MM.1S (cell line): ENCODE measurements around the gene SNX9.

ENCODE experiments used
- DNase-seq: peaks from one replicate; pipeline ENCODE4 v3.0.0-alpha.2; 2015
- H2AFZ ChIP-seq: fragments of 300-600 bp; sonication (generic); 2 replicates; pipeline ENCODE4 v1.6.0; 2016; ENCODE audit warnings: antibody characterized with exemption, low read length
- H3F3A ChIP-seq: fragments of 300-600 bp; sonication (generic); 2 replicates; pipeline ENCODE4 v1.6.1; 2016; ENCODE audit warnings: mild to moderate bottlenecking, antibody characterized with exemption, low read length, moderate library complexity, mixed read lengths; ENCODE audit not compliant: insufficient read depth
- H3K27ac ChIP-seq: fragments of 300-600 bp; sonication (generic); 2 replicates; pipeline ENCODE4 v1.5.1; 2016; ENCODE audit warnings: mild to moderate bottlenecking, low read length
- H3K27me3 ChIP-seq: fragments of 300-600 bp; sonication (generic); replicated peaks from 2 replicates; pipeline ENCODE4 v1.6.0; 2016; ENCODE audit warnings: low read length; ENCODE audit not compliant: insufficient read depth
- H3K36me3 ChIP-seq: fragments of 300-600 bp; sonication (generic); replicated peaks from 2 replicates; pipeline ENCODE4 v1.6.1; 2016; ENCODE audit warnings: mild to moderate bottlenecking, low read length, mixed read lengths; ENCODE audit not compliant: insufficient read depth
- H3K4me1 ChIP-seq: fragments of 300-600 bp; sonication (generic); 2 replicates; pipeline ENCODE4 v1.6.1; 2016; ENCODE audit warnings: low read length, mixed read lengths
- H3K4me2 ChIP-seq: fragments of 300-600 bp; sonication (generic); 2 replicates; pipeline ENCODE4 v1.6.0; 2016; ENCODE audit warnings: low read depth, low read length
- H3K4me3 ChIP-seq: fragments of 300-600 bp; sonication (generic); 2 replicates; pipeline ENCODE4 v1.5.1; 2016; ENCODE audit warnings: low read length, mixed read lengths
- H3K79me2 ChIP-seq: fragments of 300-600 bp; sonication (generic); 2 replicates; pipeline ENCODE4 v1.6.1; 2016; ENCODE audit warnings: mixed run types, low read length, mixed read lengths
- H3K9ac ChIP-seq: fragments of 300-600 bp; sonication (generic); 2 replicates; pipeline ENCODE4 v1.6.1; 2016; ENCODE audit warnings: low read length, mixed read lengths
- H3K9me2 ChIP-seq: fragments of 300-600 bp; sonication (generic); replicated peaks from 2 replicates; pipeline ENCODE4 v1.6.1; 2016; ENCODE audit warnings: mild to moderate bottlenecking, low read length, mixed read lengths; ENCODE audit not compliant: insufficient read depth
- H3K9me3 ChIP-seq: fragments of 300-600 bp; sonication (generic); replicated peaks from 2 replicates; pipeline ENCODE4 v1.6.1; 2016; ENCODE audit warnings: mild to moderate bottlenecking, low read length, mixed read lengths; ENCODE audit not compliant: insufficient read depth
- H4K20me1 ChIP-seq: fragments of 300-600 bp; sonication (generic); 2 replicates; pipeline ENCODE4 v1.6.1; 2016; ENCODE audit warnings: mild to moderate bottlenecking, low read length, moderate library complexity, mixed read lengths; ENCODE audit not compliant: insufficient read depth
- EZH2 ChIP-seq: fragments of 300-600 bp; sonication (generic); optimal IDR thresholded peaks from 2 replicates; pipeline ENCODE3; 2017; ENCODE audit warnings: low read depth, mild to moderate bottlenecking, antibody characterized with exemption, low read length, mixed read lengths
- EZH2phosphoT487 ChIP-seq: fragments of 300-600 bp; sonication (generic); IDR thresholded peaks from 2 replicates; pipeline ENCODE4 v1.6.1; 2018; ENCODE audit warnings: antibody characterized with exemption, low read length
- TF ChIP-seq, protein P1 (sequence below): fragments of 300-600 bp; sonication (generic); IDR thresholded peaks from 2 replicates; pipeline ENCODE4 v1.5.1; 2016; ENCODE audit warnings: antibody characterized with exemption, low read length, mixed read lengths

SNX9 gene

DNA sequence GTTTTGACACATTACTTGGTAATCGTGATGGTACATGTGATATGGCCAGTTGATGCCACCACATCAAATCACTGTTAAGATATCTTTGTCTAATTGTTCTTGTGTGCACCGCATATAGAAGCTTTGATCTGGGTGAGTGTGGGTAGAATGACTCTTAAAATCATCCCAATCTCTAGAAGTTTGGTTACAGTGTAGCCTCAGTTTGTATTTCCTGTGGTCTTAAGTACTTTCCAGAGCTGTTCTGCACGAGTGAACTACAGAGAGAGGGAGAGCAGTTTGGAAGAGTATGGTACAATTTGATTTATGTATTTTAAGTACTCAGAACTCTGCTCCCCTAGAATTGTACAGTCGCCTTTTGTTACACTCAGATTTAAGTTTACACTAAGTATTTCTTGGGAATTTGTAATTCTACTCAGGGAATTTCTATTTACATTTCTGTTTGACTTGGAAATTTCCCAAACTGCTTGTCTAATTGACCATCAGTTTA lies 37.5 kb downstream of the SNX9 start:
- no peaks in the 10 kb centered on the region for H3K27me3 ChIP-seq
- no peaks in the 10 kb centered on the region for H3K79me2 ChIP-seq
- H3K9me2 ChIP-seq, result no peaks in the 10 kb centered on the region
- no peak overlapping the region for H3K4me3 ChIP-seq
- no peak overlapping the region for H3K9ac ChIP-seq
- TF ChIP-seq, protein P1, sequence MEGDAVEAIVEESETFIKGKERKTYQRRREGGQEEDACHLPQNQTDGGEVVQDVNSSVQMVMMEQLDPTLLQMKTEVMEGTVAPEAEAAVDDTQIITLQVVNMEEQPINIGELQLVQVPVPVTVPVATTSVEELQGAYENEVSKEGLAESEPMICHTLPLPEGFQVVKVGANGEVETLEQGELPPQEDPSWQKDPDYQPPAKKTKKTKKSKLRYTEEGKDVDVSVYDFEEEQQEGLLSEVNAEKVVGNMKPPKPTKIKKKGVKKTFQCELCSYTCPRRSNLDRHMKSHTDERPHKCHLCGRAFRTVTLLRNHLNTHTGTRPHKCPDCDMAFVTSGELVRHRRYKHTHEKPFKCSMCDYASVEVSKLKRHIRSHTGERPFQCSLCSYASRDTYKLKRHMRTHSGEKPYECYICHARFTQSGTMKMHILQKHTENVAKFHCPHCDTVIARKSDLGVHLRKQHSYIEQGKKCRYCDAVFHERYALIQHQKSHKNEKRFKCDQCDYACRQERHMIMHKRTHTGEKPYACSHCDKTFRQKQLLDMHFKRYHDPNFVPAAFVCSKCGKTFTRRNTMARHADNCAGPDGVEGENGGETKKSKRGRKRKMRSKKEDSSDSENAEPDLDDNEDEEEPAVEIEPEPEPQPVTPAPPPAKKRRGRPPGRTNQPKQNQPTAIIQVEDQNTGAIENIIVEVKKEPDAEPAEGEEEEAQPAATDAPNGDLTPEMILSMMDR, result no peak
- TF ChIP-seq EZH2, result no peak
- no peak for TF ChIP-seq EZH2phosphoT487
- no peak for DNase-seq
- no peaks in the 10 kb centered on the region for H3K36me3 ChIP-seq
- H3K9me3 ChIP-seq, result no peaks in the 10 kb centered on the region
- no peak overlapping the region for H3K4me2 ChIP-seq
- no peaks in the 10 kb centered on the region for H3F3A ChIP-seq
- no peak overlapping the region for H2AFZ ChIP-seq
- no peak overlapping the region for H3K27ac ChIP-seq
- H4K20me1 ChIP-seq, result no peaks in the 10 kb centered on the region
- no peaks in the 10 kb centered on the region for H3K4me1 ChIP-seq

DNA sequence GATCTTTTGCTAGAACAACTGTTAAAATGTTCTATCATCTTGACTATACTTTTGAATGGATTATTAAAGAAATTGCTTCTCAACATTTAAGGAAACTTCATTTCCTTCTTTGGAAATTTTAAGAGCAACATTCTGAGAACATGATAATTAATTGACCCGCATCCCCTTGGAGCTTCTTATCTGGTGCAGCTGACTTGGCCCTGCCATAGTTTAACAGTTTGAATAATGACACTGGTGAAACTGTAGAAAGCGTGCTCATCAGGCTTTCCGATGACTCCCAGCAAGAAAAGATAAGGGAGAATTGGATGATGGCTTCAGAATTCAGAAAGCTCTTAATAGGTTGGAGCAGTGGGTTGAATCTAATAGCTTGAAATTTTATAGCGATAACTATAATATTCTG lies 38.1 kb downstream of the SNX9 start:
- Histone ChIP-seq H3K4me3 (no peak overlapping the region), H3K36me3 (no peaks in the 10 kb centered on the region), H3K4me2 (no peak overlapping the region), H3K9me2 (no peaks in the 10 kb centered on the region), H3K4me1 (no peaks in the 10 kb centered on the region), H3K27me3 (no peaks in the 10 kb centered on the region), H3K79me2 (no peaks in the 10 kb centered on the region), H4K20me1 (no peaks in the 10 kb centered on the region), H3K9ac (no peak overlapping the region), H2AFZ (no peak overlapping the region), H3F3A (no peaks in the 10 kb centered on the region), H3K27ac (no peak overlapping the region), H3K9me3 (no peaks in the 10 kb centered on the region)
- DNase-seq, result no peak
- TF ChIP-seq, protein P1, result no peak
- TF ChIP-seq EZH2 (no peak), EZH2phosphoT487 (no peak)

- Histone ChIP-seq H3K4me2 (no peak overlapping the region), H4K20me1 (no peaks in the 10 kb centered on the region), H2AFZ (no peak overlapping the region), H3K27ac (no peak overlapping the region), H3K4me3 (no peak overlapping the region), H3F3A (no peaks in the 10 kb centered on the region), H3K4me1 (no peaks in the 10 kb centered on the region), H3K9me2 (no peaks in the 10 kb centered on the region), H3K79me2 (no peaks in the 10 kb centered on the region), H3K36me3 (no peaks in the 10 kb centered on the region), H3K27me3 (no peaks in the 10 kb centered on the region), H3K9ac (no peak overlapping the region), H3K9me3 (no peaks in the 10 kb centered on the region)
- TF ChIP-seq, protein P1, result no peak
- TF ChIP-seq EZH2phosphoT487 (no peak), EZH2 (no peak)
- DNase-seq, result no peak
Observed at GRCh38 chr6:157861814-157862213, 38.8 kb downstream of the SNX9 start.
